ENCODE results near the gene PRKACA.
"Not testable (repeated sequence)": the region's sequence is repeated elsewhere in the genome, so short reads cannot be mapped to it uniquely, and the experiment has no call there.

PRKACA gene

DNA sequence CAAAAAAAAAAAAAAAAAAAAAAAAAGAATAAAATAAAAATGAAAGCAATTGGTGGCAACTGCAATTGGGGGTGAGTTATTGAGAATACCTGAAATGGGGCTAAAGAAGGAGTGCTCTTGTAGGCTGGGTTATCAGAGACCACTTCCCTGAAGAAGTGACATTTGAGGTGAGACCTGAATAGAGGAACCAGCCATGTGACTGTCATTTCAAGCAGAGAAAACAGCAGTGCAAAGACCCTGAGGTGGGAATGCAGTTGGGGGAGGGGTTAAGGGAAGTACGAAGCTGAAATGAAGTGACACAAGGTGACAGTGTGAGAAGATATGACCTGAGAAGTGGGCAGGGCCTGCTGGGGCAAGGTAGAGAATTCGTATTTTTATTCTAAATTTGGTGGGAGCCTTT, 51.4 kb downstream of the PRKACA start:
- no peak for DNase-seq

DNA sequence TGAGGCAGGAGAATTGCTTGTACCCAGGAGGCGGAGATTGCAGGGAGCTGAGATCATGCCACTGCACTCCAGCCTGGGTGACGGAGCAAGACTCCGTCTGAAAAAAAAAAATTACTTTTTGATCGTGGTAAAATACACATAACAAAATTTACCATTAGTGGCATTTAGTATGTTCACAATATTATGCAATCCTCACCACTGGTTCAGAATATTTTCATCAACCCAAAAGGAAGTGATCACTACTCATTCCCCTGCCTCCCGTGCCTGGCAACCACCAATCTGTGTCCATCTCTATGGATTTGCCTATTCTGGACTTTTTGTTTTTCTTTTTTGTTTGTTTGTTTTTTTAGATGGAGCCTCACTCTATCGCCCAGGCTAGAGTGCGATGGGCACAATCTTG, 54.5 kb downstream of the PRKACA start:
- no peak for DNase-seq

DNA sequence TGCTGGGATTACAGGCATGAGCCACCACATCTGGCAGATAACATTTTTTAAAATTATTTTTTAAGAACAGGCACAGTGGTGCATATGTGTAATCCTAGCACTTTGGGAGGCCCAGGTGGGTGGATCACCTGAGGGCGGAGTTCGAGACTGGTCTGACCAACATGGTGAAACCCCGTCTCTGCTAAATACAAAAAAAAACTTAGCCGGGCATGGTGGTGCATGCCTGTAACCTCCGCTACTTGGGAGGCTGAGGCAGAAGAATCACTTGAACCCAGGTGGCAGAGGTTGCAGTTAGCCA, 55.1 kb downstream of the PRKACA start:
- DNase-seq: no peak

DNA sequence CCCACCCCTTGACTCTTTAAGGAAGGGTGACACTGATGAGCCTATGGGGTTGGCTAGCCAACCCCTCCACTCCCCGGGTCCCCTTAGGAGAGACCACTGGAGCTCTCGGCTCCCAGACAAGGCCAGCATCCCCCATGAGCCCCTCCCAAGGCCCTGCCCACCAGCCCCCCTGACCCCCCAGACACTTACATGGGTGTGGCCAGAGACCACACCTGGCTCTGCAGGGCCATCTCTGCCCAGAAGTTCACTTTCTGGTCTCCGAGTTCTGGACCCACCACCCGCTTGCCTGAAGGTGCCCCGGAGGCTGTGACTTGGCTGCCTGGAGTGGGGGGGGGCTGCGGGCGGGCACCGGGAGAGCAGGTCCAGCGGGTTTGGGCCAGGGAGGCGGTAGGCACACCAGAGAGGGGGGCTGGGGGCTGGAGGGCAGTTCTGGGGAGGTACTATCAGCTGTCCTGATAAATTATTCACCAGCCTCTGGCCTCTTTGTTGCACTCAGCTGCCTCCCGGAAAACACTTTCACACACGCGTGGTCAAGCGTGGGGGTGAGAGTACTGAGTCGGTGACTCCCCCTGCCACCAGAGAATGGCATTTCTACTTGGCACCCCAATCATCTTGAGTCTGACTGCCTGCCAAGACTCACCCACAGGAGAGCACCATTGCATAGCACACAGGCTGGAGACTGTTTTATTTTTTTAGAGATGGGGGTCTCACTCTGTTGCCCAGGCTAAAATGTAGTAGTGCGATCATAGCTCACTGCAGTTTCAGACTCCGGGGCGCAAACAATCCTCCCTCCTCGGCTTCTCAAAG, 55.6 kb downstream of the PRKACA start, which contains the start of gene PALM3:
Gene PALM3 (minus strand): TSS at position 326 of the 807 bp plus-strand sequence. CDS start 96 bp downstream, at position 230.
- no peak for DNase-seq

DNA sequence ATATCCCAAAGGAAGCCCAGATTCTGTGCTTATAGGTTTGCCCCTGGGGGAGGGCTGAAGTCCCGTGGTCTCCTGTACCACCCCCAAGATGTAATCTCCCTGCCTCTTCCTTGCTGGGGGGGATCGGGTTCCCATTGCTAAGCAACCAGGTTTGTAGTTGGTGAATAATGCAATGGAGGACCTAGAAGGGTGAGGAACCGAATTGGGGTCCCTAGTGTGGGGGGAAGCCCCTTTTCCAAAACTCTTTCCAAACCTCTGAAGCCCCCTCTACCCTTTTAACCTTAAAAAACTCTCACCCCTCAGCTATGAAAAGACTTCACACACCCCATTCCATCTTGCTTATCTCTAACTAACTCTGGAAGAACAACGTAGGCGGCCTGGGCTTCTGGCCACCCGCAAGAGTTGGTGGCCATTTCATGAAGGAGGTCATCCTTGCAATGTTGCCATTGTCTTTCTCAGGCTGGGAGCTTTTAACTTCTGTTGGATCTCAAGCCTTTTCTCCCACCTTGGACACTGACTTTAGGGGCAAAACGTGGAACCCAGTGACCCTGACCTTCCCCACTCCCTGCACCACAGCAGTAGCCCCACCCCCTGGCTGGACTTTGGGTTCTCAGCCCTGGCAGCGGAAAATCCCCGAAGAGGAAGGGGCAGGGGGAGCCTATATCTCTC, 56.3 kb downstream of the PRKACA start:
- no peak for DNase-seq

DNA sequence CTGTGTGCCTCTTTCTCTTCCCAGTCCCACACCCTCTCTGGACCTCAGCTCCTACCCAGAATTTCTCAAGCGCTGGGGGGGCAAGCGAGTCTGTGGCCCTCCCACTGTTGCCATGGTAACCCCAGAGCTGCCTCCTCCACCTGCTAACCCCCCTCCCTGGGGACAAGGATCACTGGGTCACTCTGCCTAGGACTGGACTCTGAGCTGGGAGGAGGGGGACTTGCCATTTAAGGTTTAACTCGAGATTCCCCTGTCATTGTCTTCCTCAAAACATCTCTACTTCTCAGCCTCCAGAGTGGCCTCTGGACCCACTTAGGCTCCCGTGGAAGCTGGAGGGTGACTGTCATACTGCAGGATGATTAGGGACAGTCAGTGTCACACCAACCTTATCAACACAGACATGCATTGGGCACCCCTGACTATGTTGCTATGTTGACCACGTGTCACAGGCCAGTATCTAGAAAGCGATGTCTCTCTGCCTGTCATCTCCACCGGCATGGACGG, 57.9 kb downstream of the PRKACA start:
- DNase-seq: no peak

DNA sequence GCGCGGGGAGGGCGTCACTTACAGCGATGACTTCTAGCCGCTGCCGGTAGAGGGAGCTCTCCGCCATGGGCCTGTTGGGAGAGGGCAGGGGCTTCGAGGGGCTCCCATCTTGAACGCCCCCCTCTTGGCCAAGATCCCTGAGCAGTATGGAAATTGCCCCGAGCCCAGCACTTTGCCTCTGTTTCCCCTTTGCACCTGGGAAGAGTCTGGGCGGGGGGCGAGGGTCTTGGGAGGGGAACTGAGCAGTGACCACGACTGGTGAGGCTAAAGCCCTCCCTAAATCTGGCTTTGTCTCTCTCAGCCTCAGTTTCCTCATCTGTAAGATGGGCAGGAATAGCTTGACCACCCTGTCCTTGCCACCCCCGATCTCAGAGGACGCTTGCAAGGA, 58.5 kb downstream of the PRKACA start:
- peak; percentile 62 to 68 for DNase-seq

DNA sequence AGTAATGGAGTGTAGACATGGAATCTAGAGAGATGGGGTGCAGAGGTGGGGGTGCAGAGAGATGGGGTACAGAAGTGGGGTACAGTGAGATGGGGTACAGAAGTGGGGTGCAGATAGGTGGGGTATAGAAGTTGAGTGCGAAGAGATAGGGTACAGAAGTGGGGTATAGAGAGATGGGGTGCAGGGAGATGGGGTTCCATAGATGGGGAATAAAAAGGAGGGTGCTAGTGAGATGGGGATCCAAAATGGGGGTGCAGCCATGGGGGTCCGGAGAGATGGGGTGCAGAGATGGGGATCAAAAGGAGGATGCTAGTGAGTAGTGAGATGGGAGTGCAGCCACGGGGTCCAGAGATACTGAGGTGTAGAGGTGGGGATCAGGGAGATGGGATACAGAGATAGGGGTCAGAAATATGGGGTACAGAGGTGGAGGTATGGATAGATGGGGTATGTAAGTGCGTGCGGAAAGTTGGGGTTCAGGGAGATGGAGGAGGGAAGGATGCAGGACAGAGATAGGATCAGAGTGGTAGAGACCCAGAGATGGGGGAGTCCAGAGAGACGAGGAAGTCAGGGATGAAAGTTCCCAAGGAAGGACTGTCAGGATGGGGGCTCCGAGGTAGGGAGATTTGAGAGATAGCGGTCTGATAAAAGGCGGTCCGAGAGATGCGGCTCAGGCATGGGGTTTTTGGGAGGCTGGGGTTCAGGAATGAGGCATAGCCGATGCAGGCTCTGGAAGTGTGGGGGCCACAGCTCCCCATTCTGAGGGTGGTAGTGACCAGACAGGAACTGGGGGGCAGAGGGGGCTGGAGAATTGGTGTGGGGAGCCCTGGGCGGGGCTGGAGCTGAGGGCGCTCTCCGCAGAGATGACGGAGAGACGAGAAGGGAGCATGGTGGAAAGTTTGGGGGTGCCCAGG, 59.1 kb downstream of the PRKACA start:
- DNase-seq: no peak

DNA sequence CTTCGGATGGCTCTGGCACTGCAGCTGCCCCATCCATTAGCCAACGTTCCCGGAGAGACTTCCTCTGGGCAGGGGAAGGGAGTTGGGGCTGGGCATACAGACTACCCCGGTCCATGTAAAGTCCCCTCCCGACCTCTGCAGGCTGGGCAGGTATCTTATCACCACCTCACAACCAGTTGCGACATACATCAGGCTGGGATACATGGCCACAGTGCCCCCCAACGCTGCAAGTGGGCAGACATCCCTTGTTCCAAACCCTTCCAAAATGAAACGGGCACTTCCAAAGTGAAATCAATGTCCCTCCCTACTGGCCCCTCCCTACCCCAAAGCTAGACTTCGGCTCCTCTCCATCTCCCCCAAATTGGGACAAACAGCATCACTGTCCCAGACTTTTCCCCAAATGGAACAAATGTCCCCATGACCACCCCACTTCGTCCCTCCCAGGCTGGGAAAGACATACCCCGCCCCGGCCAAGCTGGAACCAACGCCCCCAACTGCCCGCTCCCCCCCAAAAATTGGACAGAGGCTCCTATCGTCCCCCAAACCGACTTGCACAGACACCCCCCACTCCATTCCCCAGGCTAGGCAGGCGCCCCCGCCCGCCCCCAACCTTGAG, 60.7 kb downstream of the PRKACA start:
- DNase-seq: no peak

DNA sequence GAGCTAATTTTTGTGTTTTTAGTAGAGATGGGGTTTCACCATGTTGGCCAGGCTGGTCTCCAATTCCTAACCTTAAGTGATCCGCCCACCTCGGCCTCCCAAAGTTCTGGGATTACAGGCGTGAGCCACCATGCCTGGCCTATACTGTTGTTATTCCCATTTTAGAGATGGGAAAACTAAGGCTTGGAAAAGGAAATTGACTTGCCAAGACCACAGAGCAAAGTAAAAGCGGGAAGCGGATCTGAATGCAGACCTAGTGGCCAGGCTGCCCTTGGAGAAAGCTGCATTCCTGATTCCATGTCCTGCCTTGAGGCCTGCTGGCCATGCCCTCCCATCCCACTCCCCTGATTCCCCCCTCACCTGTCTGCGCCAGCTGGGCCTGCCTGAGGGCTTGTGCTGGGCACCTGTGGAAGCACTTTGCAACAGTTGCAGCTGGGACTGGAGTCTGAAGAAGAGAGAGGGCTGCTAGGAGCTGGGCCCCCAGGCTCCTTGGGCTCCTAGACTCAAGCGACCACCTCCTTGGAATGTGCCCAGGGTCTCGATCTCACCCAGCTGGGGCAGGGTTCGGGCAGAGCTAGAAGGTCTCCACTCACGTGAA, 61.4 kb downstream of the PRKACA start:
- DNase-seq: no peak

DNA sequence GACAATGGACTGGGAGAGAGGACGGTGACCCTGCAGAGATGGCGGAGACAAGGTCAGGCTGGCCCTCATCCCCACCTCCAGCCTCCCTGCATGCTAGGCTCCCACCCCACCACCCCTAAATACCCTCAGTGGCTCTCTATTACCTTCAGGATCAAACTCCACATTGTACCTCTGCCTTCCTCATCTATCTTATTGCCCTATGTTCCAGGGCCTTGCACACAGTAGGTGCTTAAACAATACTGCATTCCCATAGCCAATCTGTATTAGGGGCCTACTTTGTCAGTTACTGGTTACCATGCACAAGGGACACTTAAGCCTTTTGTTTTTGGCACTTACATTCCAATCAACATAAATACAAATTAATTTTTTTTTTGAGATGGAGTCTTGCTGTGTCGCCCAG, 62.2 kb downstream of the PRKACA start:
- no peak for DNase-seq

DNA sequence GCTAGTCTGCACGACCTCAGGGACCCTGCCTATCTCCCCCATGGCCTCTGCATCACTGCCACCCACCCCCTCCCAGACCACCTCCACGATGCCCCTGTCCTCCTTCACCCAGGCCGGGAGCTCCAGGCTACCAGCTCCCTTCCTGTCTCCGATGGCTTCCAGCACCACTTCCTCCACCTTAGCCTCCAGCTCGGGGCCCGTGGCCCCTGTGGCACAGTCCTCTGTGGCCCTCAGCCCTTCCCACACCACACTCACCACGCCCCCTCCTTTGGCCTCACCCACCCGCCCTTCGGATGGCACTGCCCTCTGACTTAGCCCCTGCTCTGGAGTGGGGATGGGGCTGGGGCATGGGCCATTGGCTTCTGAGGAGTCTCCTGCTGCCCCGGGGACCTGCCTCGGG, 62.8 kb downstream of the PRKACA start:
- DNase-seq: no peak

DNA sequence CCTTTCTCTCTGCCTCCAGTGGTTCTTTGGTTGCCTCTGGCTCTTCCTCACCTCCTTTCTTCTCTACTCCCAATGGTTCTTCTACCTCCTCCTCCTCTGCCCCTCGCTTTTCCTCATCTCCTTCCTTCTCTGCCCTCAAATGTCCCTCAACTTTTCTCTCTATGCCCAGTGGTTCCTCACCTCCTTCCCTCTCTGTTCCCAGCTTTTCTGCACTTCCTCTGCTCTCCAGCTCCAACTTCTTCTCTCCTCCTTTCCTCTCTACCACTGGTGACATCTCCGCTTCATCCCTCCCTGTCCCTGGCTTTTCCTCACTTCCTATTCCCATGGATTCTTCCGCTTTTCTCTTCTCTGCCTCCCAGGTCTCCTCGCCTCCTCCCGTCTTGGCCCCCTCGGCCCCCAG, 63.5 kb downstream of the PRKACA start:
- DNase-seq: no peak

DNA sequence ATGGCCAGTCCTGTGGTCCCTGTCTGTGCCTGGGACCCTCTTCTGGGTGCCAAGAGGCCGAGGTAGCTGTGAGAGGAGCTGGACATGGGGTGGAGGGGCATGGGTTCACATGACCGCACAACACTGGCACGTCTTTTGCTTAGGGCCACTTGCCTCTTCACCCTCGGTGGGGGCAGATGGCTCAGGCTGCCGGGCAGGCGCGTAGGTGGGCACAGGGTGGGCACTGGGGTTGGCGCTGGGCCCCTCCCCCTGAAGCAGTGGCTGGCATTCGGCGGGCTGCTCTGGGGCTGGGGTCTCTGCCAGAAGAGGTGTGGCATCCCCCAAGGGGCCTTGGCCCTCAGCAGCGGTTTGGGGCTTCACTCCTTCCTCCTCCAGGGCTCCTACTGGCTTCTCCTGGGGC, 64.1 kb downstream of the PRKACA start:
- DNase-seq: no peak

DNA sequence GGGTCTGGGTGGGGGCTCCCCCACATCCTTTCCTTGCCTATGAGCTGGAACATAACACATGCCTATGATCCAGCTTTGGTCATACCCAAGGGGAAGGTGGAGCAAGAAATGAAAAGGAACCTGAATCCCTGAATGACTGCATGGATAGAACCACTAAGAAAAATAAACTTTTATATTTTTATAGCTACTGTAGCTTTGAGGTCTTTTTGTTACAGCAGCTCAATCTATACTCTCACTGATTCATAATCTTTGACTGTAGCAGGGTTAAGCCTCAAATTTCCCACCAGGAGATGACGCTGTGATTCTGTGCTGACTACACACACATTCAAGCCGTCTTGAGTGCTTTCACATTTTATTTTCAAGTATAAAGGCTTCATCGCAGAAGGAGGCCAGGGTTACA, 64.5 kb downstream of the PRKACA start:
- no peak for DNase-seq

DNA sequence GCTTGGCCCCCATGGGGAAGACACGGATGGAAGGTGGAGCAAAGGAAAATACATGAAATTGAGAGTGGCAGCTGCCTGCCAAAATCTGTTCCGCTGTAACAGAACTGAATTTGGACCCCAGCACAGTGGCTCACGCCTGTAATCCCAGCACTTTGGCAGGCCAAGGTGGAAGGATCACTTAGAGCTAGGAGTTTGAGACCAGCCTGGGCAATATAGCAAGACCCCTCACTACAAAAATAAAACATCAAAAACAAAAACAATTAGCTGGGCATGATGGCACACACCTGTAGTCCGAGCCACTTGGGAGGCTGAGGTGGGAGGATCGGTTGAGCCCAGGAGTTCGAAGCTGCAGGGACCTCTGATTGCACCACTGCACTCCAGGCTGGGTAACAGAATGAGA, 65.1 kb downstream of the PRKACA start:
- no peak for DNase-seq

DNA sequence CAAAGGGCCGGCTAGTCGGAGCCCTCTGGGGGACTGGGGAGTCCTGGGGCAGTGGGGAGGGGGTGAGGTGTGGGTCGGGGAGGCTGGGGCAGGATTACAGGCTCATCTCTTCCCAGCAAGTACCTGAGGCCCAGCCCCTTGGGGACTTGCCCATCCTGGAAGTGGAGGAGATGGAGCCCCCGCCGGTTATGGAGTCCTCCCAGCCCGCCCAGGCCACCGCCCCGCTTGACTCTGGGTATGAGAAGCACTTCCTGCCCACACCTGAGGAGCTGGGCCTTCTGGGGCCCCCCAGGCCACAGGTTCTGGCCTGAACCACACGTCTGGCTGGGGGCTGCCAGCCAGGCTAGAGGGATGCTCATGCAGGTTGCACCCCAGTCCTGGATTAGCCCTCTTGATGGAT, 65.6 kb downstream of the PRKACA start:
- DNase-seq: no peak

DNA sequence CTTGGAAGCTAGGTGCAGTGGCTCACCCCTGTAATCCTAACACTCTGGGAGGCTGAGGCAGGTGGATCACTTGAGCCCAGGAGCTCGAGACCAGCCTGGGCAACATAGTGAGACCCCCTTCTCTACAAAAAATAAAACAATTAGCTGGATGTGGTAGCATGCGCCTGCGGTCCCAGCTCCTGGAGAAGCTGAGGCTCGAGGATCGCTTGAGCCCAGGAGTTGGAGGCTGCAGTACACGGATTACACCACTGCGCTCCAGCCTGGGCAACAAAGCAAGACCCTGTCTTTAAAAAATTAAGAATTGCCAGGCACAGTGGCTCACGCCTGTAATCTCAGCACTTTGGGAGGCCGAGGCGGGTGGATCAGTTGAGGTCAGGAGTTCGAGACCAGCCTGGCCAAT, 66.6 kb downstream of the PRKACA start:
- DNase-seq: not testable (repeated sequence)

DNA sequence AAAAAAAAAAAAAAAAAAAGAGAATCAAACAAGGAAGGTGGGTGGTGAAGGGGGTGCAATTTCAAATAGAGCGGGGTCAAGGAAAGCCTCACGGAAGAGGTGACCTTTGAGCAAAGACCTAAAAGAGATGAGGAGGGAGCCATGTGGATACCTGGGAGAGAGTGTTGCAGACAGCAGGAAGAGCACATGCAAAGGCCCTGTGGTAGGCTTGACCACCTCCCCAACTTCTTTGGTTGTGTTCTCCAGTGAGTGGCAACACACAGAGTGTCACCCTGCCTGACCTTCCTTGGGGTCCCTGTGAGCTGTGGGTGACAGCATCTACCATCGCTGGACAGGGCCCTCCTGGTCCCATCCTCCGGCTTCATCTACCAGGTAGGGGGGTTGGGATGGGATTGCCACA, 67.0 kb downstream of the PRKACA start:
- DNase-seq: no peak

DNA sequence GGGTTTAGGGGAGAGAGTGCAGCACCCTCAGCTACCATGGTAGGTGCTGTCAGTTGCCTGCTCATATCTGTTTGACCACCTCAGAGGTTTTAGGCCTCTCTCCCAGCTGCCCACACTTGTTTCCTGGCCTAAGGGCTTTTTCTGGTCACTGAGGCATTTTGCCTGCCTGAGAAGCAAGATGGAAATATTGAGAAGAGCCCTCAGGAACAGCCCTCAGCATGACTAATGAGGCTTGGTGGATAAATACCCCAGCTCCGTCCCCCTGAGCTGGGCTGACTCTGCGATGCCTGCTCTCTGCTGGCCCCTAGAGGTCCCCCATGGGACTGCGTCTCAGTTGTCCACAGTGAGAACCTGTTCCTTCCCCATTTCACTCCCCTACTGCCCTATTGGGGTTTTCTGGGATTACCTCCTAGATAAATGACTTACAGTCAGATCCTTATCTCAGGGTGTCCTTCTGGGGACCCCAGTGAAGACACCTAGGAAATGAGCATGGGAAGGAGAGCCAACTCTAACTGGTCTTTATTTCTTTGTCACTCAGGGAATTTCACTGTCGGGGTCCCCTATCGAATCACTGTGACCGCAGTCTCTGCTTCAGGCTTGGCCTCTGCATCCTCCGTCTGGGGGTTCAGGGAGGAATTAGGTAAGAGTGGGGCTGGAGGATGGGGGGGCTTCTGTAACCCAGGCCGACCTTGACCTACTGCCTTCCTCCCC, 69.0 kb downstream of the PRKACA start:
- DNase-seq: peak; percentile 85 to 86

DNA sequence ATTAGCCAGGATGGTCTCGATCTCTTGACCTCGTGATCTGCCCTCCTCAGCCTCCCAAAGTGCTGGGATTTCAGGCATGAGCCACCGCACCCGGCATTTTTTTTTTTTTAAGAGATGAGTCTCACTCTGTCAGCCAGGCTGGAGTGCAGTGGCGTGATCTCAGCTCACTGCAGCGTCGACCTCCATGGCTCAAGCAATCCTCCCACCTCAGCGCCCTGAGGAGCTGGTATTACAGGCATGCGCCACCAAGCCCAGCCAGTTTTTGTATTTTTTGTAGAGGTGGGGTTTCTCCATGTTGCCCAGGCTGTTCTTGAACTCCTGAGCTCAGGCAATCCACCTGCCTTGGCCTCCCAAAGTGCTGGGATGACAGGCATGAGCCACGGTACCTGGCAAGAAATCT, 69.7 kb downstream of the PRKACA start:
- not testable (repeated sequence) for DNase-seq

Measured in stimulated activated CD4-positive, alpha-beta T cell treated with anti-CD3 and anti-CD28 coated beads, Interleukin-2, amount 100 ng/mL, for 24 hours (primary cell).